Neural cell (in vitro differentiated cells): ENCODE data around the gene SFMBT1.

Source experiments
- CTCF ChIP-seq: fragments of 450-650 bp; IDR thresholded peaks from 2 replicates; pipeline ENCODE4 v1.5.1; 2014; ENCODE audit warnings: antibody characterized with exemption, mild to moderate bottlenecking, moderate library complexity; ENCODE audit not compliant: poor library complexity, severe bottlenecking
- EP300 ChIP-seq: fragments of 450-650 bp; conservative IDR thresholded peaks from 2 replicates; pipeline ENCODE4 v1.6.1; 2014; ENCODE audit warnings: antibody characterized with exemption, mild to moderate bottlenecking, moderate library complexity; ENCODE audit not compliant: poor library complexity, severe bottlenecking
- EZH2 ChIP-seq: fragments of 200-600, 300-800 bp; shearing (Covaris generic), sonication (generic); IDR thresholded peaks from 2 replicates; pipeline ENCODE4 v1.6.1; 2014; ENCODE audit warnings: antibody characterized with exemption, low read length, borderline replicate concordance, mild to moderate bottlenecking; ENCODE audit not compliant: insufficient read depth, poor library complexity, severe bottlenecking
- MXI1 ChIP-seq: fragments of 450-650 bp; conservative IDR thresholded peaks from 2 replicates; pipeline ENCODE4 v1.6.1; 2014; ENCODE audit warnings: antibody characterized with exemption, mild to moderate bottlenecking; ENCODE audit not compliant: poor library complexity, severe bottlenecking
- POLR2AphosphoS5 ChIP-seq: IDR thresholded peaks from 2 replicates; pipeline ENCODE4 v1.6.1; 2012
- SMC3 ChIP-seq: fragments of 450-650 bp; conservative IDR thresholded peaks from 2 replicates; pipeline ENCODE4 v1.6.1; 2014; ENCODE audit warnings: antibody characterized with exemption, mild to moderate bottlenecking, moderate library complexity; ENCODE audit not compliant: poor library complexity

GRCh38 chr3:52962160-52962559 is 83.7 kb downstream of the SFMBT1 start:
- TF ChIP-seq MXI1 (no peak), CTCF (no peak), SMC3 (no peak), EP300 (no peak), EZH2 (no peak), POLR2AphosphoS5 (no peak)
